Stomach (tissue), 19 donors: Measurements from ENCODE around the gene CFAP221. TPM values are rescaled to one million over a fixed set of nuclear protein-coding genes. Genes with fewer than 3 reads are reported as not detected.

ENCODE experiments used
- DNase-seq, 2 donors: peaks; one replicate each; pipeline versions ENCODE4 v3.0.0 to v3.0.0-alpha.2; 2013 to 2019
- H3K27ac ChIP-seq, 5 donors: fragments of 200-600 bp in 4 of 5; sonication (generic) in 4 of 5; one replicate each; pipeline ENCODE4 v1.5.1; 2013 to 2019; ENCODE audit warnings: mild to moderate bottlenecking in 1 of 5, moderate library complexity in 1 of 5
- H3K27me3 ChIP-seq, 3 donors: fragments of 200-600 bp; sonication (generic); one replicate each; pipeline ENCODE4 v1.5.1; 2017 to 2019; ENCODE audit warnings: mixed run types in 1 of 3
- H3K36me3 ChIP-seq, 4 donors: fragments of 200-600 bp; sonication (generic); 1 replicate in 3 of 4; 2 replicates in 1 of 4; pipeline ENCODE4 v1.5.1; 2016 to 2019
- H3K4me1 ChIP-seq, 4 donors: fragments of 200-600 bp; sonication (generic); one replicate each; pipeline ENCODE4 v1.5.1; 2016 to 2019
- H3K4me3 ChIP-seq, 4 donors: fragments of 200-600 bp; sonication (generic) in 3 of 4; one replicate each; pipeline ENCODE4 v1.5.1; 2016 to 2019; ENCODE audit warnings: mild to moderate bottlenecking in 1 of 4
- H3K9me3 ChIP-seq, 4 donors: fragments of 200-600 bp; sonication (generic); one replicate each; pipeline ENCODE4 v1.5.1; 2016 to 2019
- EP300 ChIP-seq: sonication (generic); formaldehyde crosslinking; IDR thresholded peaks from one replicate; pipeline ENCODE4 v1.6.1; 2017; ENCODE audit warnings: antibody characterized with exemption
- POLR2A ChIP-seq, 4 donors: fragments of 450-650 bp; IDR thresholded peaks; one replicate each; pipeline ENCODE4 v1.6.1; 2016; ENCODE audit warnings: antibody characterized with exemption in 4 of 4, control low read depth in 2 of 4, mild to moderate bottlenecking in 1 of 4, moderate library complexity in 1 of 4
- POLR2AphosphoS5 ChIP-seq, 3 donors: sonication (generic); formaldehyde crosslinking; IDR thresholded peaks; one replicate each; pipeline ENCODE4 v1.6.1; 2016; ENCODE audit warnings: antibody characterized with exemption in 3 of 3
- WGBS, 5 donors: extraction: QIAGEN DNeasy Blood & Tissue Kit in 3 of 5; methylation state at CpG; one replicate each; pipeline versions ENCODE4 v1.1.5 to v1.1.7; 2013 to 2018; 5-methylcytosine and 5-hydroxymethylcytosine counted together
- intact Hi-C: fragments of 100-400 bp; cut with DNase I; formaldehyde crosslinking; loops from one replicate; pipeline ENCODE4 v1.15.1; 2023; ENCODE audit warnings: low total_unique reads
- long read RNA-seq, 10 donors: transcript quantifications; one replicate each; lab custom pipeline, GENCODE V29; 2026
- polyA plus RNA-seq, 3 donors: library from polyadenylated mRNA; stranded (reverse); fragments of 200-250 nt; gene quantifications; one replicate each; pipeline ENCODE4 v1.2.3, GENCODE V29; 2013
- total RNA-seq, 5 donors: library from RNA; depleted of rRNA; stranded (reverse); fragments of >200 nt; gene quantifications; one replicate each; pipeline versions ENCODE4 v1.1.0 to v1.2.3, GENCODE V29; 2014 to 2016
- TF ChIP-seq, protein P1 (sequence below), 7 experiments: fragments of 450-650 bp in 4 of 7; fragments of 200-600 bp in 3 of 7; sonication (generic) in 3 of 7; IDR thresholded peaks; one replicate each; pipeline ENCODE4 v1.5.1; 2016 to 2019; ENCODE audit warnings: antibody characterized with exemption in 7 of 7, control low read depth in 2 of 7, mild to moderate bottlenecking in 1 of 7
- donor health status: healthy with polysubstance abuse.
- donor health status: Bipolar disorder and iron deficiency.
- donor health status: healthy.

The CFAP221 gene
- 10 to 100 TPM in 1 of 5 donors, 1 to 10 TPM in 2, not detected in 2; 1.3 to 15.1 (median 3.1) TPM for total RNA-seq
- under 1 TPM; 0.31 to 0.80 (median 0.68) TPM for polyA plus RNA-seq
- long read RNA-seq, donor 1 = 0 reads
- long read RNA-seq, donor 2 = 0 reads
- long read RNA-seq, donor 3 = 0 reads
- long read RNA-seq, donor 4 = 0 reads
- long read RNA-seq, donor 5 = 0 reads
- long read RNA-seq, donor 6 = 0 reads
- long read RNA-seq, donor 7 = 0 reads
- long read RNA-seq, donor 8 = 0 reads
- long read RNA-seq, donor 9 = 0 reads
- long read RNA-seq, donor 10 = 0 reads

DNA sequence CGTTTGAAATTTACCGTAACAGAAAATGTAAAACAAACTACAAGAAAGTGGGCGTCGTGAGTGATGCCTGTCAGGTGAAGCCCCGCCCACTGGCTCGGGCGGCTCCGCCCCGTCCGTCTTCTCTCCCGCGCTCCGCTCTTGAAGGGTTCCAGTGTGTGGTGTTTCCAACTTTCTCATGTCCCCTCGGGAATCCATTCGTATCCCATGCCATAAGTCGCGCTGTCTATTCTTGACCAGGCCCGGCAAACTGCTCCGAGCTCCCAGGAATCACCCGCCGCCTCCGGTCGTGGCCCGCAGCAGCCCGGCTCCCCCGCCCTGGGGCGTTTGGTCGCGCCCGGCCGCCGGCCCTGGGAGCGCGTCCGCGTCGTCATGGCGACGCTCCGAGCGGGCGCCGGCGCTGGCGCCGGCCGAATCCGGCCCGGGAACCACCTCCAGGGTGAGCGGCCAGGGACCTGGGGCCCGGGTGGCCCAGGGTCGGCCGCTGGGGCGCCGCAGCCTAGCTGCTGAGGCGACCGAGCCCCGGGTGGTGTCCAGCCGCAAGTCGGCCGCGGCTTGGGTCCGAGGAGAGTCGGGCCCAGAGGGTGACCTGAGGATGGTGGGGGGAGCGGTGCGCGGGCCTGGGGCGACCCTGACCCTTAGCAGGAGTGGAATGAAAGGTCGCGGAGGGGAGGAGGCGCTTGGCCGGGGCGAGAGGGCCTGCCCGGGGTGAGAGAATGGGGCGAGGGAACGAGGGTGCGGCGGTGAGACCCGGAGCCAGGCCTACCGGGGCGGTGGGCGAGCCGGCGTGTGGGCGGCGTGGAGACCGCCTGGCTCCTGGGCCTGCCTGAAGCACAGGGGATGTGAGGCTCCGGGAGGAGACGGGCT, at the start of gene CFAP221:
Gene CFAP221, plus strand, starts transcription at position 375 of the 864 bp plus-strand sequence. CDS start 1,683 bp downstream, outside the sequence.
- no peaks in the 10 kb centered on the region for H3K9me3 ChIP-seq
- no peaks in the 10 kb centered on the region for H3K36me3 ChIP-seq
- intact Hi-C loops = no loop called here
- H3K4me3 ChIP-seq = peak within 1 kb of the TSS; percentile 62 to 70 (median 66)
- peaks cover 7 to 48% (median 23%) of the 10 kb centered on the region in 4 donors for H3K4me1 ChIP-seq
- 2 to 6% (median 3%) methylated on average over 35 to 89 of the region's 89 CpGs for WGBS, 5 donors
- peak; percentile 84 to 93 for DNase-seq
- H3K27me3 ChIP-seq = peaks cover 0 to 31% (median 5%) of the 10 kb centered on the region in 3 donors
- H3K27ac ChIP-seq = peak within 1 kb of the TSS; percentile 66 to 87 (median 83)
- no peak for TF ChIP-seq POLR2A (IDR thresholded peaks at IDR 0.05)
- TF ChIP-seq POLR2AphosphoS5 (IDR thresholded peaks at IDR 0.05) = no peak
- TF ChIP-seq, protein P1, sequence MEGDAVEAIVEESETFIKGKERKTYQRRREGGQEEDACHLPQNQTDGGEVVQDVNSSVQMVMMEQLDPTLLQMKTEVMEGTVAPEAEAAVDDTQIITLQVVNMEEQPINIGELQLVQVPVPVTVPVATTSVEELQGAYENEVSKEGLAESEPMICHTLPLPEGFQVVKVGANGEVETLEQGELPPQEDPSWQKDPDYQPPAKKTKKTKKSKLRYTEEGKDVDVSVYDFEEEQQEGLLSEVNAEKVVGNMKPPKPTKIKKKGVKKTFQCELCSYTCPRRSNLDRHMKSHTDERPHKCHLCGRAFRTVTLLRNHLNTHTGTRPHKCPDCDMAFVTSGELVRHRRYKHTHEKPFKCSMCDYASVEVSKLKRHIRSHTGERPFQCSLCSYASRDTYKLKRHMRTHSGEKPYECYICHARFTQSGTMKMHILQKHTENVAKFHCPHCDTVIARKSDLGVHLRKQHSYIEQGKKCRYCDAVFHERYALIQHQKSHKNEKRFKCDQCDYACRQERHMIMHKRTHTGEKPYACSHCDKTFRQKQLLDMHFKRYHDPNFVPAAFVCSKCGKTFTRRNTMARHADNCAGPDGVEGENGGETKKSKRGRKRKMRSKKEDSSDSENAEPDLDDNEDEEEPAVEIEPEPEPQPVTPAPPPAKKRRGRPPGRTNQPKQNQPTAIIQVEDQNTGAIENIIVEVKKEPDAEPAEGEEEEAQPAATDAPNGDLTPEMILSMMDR (IDR thresholded peaks at IDR 0.05) = no peak
- TF ChIP-seq EP300 = no peak

DNA sequence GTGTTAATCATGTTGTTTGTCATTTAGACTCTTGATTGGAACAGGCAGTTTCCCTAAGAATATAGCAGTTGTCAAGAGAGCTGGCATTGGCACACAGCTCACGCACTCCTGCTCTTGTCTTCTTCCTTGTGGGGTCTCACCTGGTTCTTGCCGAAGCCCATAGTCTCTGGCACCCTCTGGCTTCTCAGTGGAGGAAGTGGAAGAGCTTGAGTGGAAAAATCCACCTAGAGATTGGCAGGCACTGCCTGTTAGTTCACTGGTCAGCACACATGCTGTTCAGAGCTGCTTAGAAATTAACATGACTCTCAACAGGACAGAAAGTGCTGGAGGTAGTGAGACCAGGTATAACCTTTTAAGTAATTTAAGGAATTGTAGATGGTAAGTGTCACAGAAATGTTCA, 48.3 kb upstream of the CFAP221 start:
- DNase-seq = peak in 1 of 2 donors; percentile 58
- peaks cover 0 to 22% (median 5%) of the 10 kb centered on the region in 4 donors for H3K9me3 ChIP-seq
- peaks cover 0 to 18% (median 12%) of the 10 kb centered on the region in 4 donors for H3K4me1 ChIP-seq
- no peaks in the 10 kb centered on the region for H3K36me3 ChIP-seq
- TF ChIP-seq POLR2AphosphoS5 (IDR thresholded peaks at IDR 0.05) (no peak), POLR2A (IDR thresholded peaks at IDR 0.05) (no peak), EP300 (no peak)
- TF ChIP-seq, protein P1 (IDR thresholded peaks at IDR 0.05) = peak in 4 of 7 experiments; percentile 13 to 80 (median 22)
- intact Hi-C loops = no loop called here
- peak overlapping the region; percentile 13 to 61 (median 57) for H3K27ac ChIP-seq
- no peak overlapping the region for H3K4me3 ChIP-seq
- no peaks in the 10 kb centered on the region for H3K27me3 ChIP-seq
- 29 to 64% (median 54%) methylated on average over 2 of the region's 2 CpGs for WGBS, 5 donors

DNA sequence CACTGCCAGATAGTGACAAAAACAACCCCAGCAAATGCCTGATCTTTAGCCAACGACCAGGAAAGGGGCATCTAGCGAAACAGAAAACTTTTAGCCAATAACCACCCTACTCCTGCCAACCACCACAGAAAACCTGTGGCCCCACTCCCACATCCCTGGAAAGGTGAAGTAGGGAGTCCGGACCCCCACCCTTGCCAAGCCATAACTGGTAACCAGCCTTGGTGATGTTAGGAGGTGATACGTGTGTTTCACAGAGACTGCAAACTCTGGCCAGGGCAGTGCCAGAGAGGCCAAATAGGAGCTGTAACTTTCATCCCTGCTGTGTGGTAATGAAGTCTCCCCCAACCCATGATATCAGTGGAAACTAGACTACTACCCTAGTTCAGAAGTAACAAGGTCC, 47.6 kb upstream of the CFAP221 start:
- no peak for DNase-seq
- H3K27me3 ChIP-seq = no peaks in the 10 kb centered on the region
- no peak overlapping the region for H3K4me3 ChIP-seq
- intact Hi-C loops = no loop called here
- H3K36me3 ChIP-seq = no peaks in the 10 kb centered on the region
- peaks cover 0 to 22% (median 5%) of the 10 kb centered on the region in 4 donors for H3K9me3 ChIP-seq
- H3K4me1 ChIP-seq = peaks cover 0 to 13% (median 7%) of the 10 kb centered on the region in 4 donors
- peak overlapping the region in 4 of 5 donors; percentile 13 to 61 (median 42) for H3K27ac ChIP-seq
- TF ChIP-seq EP300 = no peak
- no peak for TF ChIP-seq POLR2A (IDR thresholded peaks at IDR 0.05)
- no peak for TF ChIP-seq POLR2AphosphoS5 (IDR thresholded peaks at IDR 0.05)
- TF ChIP-seq, protein P1 (IDR thresholded peaks at IDR 0.05) = no peak
- 68 to 75% (median 71%) methylated on average over 4 of the region's 4 CpGs for WGBS, 5 donors

DNA sequence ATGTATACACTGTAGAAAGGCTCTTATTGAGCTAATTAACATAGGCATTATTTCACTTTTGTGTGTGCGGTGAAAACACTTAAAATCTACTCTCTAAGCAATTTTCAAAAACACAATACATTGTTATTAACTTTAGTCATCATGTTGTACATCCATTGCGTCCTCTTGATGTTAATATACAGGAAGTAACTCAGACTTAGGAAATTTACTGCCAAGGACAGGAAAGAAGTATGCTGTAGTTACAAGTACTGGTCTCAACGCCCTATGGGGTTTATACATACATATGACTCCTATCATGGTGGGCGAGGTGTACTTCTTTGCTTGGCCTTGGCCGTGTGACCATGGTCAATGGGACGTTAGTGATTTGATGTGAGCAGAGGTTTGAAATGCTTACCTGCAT, 35.5 kb upstream of the CFAP221 start:
- intact Hi-C loops = no loop called here
- no peaks in the 10 kb centered on the region for H3K9me3 ChIP-seq
- H3K4me3 ChIP-seq = no peak overlapping the region
- no peaks in the 10 kb centered on the region for H3K27me3 ChIP-seq
- TF ChIP-seq, protein P1 (IDR thresholded peaks at IDR 0.05) = no peak
- TF ChIP-seq POLR2A (IDR thresholded peaks at IDR 0.05) = no peak
- TF ChIP-seq POLR2AphosphoS5 (IDR thresholded peaks at IDR 0.05) = no peak
- no peak for TF ChIP-seq EP300
- no peaks in the 10 kb centered on the region for H3K36me3 ChIP-seq
- 70 to 91% (median 85%) methylated on average over 6 of the region's 6 CpGs for WGBS, 5 donors
- DNase-seq = no peak
- H3K4me1 ChIP-seq = no peaks in the 10 kb centered on the region
- no peak overlapping the region for H3K27ac ChIP-seq
